GM18519 (cell line): Measurements from ENCODE around the gene MAP4.
"Not testable (repeated sequence)": the region's sequence is repeated elsewhere in the genome, so short reads cannot be mapped to it uniquely, and the experiment has no call there.

Source experiments
- ATAC-seq: cut with Tn5 transposase; IDR thresholded peaks from one replicate; pipeline ENCODE4 v1.9.1; 2021; ENCODE audit warnings: mild to moderate bottlenecking, moderate library complexity; ENCODE audit not compliant: unreplicated experiment, low FRiP score

The MAP4 gene

GRCh38 chr3:47897954-47898353 is 118.3 kb downstream of the MAP4 start:
- ATAC-seq, result no peak

- no peak for ATAC-seq
These were observed 119.5 kb downstream of the MAP4 start for GRCh38 chr3:47896736-47897135.

- ATAC-seq, result no peak
These were observed 121.0 kb downstream of the MAP4 start for GRCh38 chr3:47895241-47895640.

- no peak for ATAC-seq
These were observed 123.8 kb downstream of the MAP4 start for GRCh38 chr3:47892286-47893040.

- no peak for ATAC-seq
These were observed 124.6 kb downstream of the MAP4 start for GRCh38 chr3:47891613-47892005.

GRCh38 chr3:47890828-47891612 is 125.2 kb downstream of the MAP4 start:
- no peak for ATAC-seq

- ATAC-seq, result no peak
These were observed 125.9 kb downstream of the MAP4 start for GRCh38 chr3:47890126-47890827.

GRCh38 chr3:47888986-47889757 is 127.0 kb downstream of the MAP4 start:
- ATAC-seq, result no peak

GRCh38 chr3:47887991-47888390 is 128.2 kb downstream of the MAP4 start:
- ATAC-seq, result not testable (repeated sequence)

GRCh38 chr3:47885168-47885567 is 131.0 kb downstream of the MAP4 start:
- ATAC-seq, result no peak

GRCh38 chr3:47884603-47885002 is 131.6 kb downstream of the MAP4 start:
- ATAC-seq, result no peak

- ATAC-seq, result no peak
These were observed 133.9 kb downstream of the MAP4 start for GRCh38 chr3:47882338-47882737.

GRCh38 chr3:47877719-47878118 is 138.5 kb downstream of the MAP4 start:
- no peak for ATAC-seq

- no peak for ATAC-seq
These were observed 138.9 kb downstream of the MAP4 start for GRCh38 chr3:47877290-47877689.

GRCh38 chr3:47874913-47875312 is 141.3 kb downstream of the MAP4 start:
- ATAC-seq, result no peak

GRCh38 chr3:47874438-47874837 is 141.8 kb downstream of the MAP4 start:
- no peak for ATAC-seq

- no peak for ATAC-seq
These were observed 143.3 kb downstream of the MAP4 start for GRCh38 chr3:47872916-47873315.

- no peak for ATAC-seq
These were observed 144.8 kb downstream of the MAP4 start for GRCh38 chr3:47871389-47871788.

GRCh38 chr3:47870702-47871260 is 145.4 kb downstream of the MAP4 start:
- ATAC-seq, result no peak

- ATAC-seq, result no peak
These were observed 146.1 kb downstream of the MAP4 start for GRCh38 chr3:47870156-47870555.
